SU-DHL-6 (cell line): Measurements from ENCODE around the gene PF4V1.

Experiments
- EZH2phosphoT487 ChIP-seq: fragments of 200-600 bp; sonication (generic), shearing (Covaris generic); conservative IDR thresholded peaks from 2 replicates; pipeline ENCODE4 v1.6.1; 2018; ENCODE audit warnings: mild to moderate bottlenecking, antibody characterized with exemption, low read length, moderate library complexity, mixed read lengths
- TF ChIP-seq, protein P1 (sequence below): fragments of 200-600 bp; sonication (generic); IDR thresholded peaks from one replicate; pipeline ENCODE4 v1.5.1; 2017; ENCODE audit warnings: antibody characterized with exemption, mild to moderate bottlenecking, low read length, moderate library complexity; ENCODE audit not compliant: insufficient read depth, poor library complexity, severe bottlenecking

DNA sequence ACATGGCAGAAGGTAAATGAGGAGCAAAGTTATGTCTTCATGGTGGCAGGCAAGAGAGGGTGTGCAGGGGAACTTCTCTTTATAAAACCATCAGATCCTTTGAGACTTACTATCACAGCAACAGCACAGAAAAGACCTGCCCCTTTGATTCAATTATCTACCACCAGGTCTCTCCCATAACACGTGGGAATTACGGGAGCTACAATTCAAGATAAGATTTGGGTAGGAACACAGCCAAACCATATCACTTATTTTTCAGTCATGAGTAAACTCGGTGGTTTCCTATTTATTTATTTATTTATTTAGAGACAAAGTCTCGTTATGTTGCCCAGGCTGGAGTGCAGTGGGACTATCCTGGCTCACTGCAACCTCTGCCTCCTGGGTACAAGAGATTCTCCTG, 38.2 kb downstream of the PF4V1 start:
- TF ChIP-seq, protein P1, sequence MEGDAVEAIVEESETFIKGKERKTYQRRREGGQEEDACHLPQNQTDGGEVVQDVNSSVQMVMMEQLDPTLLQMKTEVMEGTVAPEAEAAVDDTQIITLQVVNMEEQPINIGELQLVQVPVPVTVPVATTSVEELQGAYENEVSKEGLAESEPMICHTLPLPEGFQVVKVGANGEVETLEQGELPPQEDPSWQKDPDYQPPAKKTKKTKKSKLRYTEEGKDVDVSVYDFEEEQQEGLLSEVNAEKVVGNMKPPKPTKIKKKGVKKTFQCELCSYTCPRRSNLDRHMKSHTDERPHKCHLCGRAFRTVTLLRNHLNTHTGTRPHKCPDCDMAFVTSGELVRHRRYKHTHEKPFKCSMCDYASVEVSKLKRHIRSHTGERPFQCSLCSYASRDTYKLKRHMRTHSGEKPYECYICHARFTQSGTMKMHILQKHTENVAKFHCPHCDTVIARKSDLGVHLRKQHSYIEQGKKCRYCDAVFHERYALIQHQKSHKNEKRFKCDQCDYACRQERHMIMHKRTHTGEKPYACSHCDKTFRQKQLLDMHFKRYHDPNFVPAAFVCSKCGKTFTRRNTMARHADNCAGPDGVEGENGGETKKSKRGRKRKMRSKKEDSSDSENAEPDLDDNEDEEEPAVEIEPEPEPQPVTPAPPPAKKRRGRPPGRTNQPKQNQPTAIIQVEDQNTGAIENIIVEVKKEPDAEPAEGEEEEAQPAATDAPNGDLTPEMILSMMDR, result no peak
- TF ChIP-seq EZH2phosphoT487, result no peak
